Loucy (cell line): ENCODE data around the gene HS3ST4.

Source experiments
- H2AFZ ChIP-seq: fragments of 200-600 bp; sonication (generic); 2 replicates; pipeline ENCODE4 v1.6.0; 2016; ENCODE audit warnings: antibody characterized with exemption, mild to moderate bottlenecking, low read length, moderate library complexity
- H3F3A ChIP-seq: fragments of 200-600 bp; 2 replicates; pipeline ENCODE4 v1.6.0; 2016; ENCODE audit warnings: antibody characterized with exemption, low read depth, mild to moderate bottlenecking
- H3K27me3 ChIP-seq: fragments of 200-600 bp; sonication (generic); 2 replicates; pipeline ENCODE4 v1.6.1; 2014; ENCODE audit warnings: low read length, mild to moderate bottlenecking; ENCODE audit not compliant: insufficient read depth, poor library complexity, severe bottlenecking
- H3K36me3 ChIP-seq: fragments of 200-600 bp; sonication (generic); 2 replicates; pipeline ENCODE4 v1.6.1; 2016; ENCODE audit warnings: low read length; ENCODE audit not compliant: insufficient read depth
- H3K4me1 ChIP-seq: fragments of 200-600 bp; sonication (generic); 2 replicates; pipeline ENCODE4 v1.5.1; 2014; ENCODE audit warnings: low read length, mild to moderate bottlenecking; ENCODE audit not compliant: insufficient read depth, poor library complexity, severe bottlenecking
- H3K4me2 ChIP-seq: fragments of 200-600 bp; sonication (generic); 2 replicates; pipeline ENCODE4 v1.6.0; 2014; ENCODE audit warnings: antibody characterized with exemption, low read length, low read depth, mild to moderate bottlenecking; ENCODE audit not compliant: poor library complexity, severe bottlenecking
- H3K4me3 ChIP-seq: fragments of 200-600 bp; sonication (generic); 2 replicates; pipeline ENCODE4 v1.5.1; 2014; ENCODE audit warnings: low read length, mild to moderate bottlenecking, mixed read lengths; ENCODE audit not compliant: poor library complexity, severe bottlenecking
- H3K79me2 ChIP-seq: fragments of 200-600 bp; sonication (generic); 2 replicates; pipeline ENCODE4 v1.6.1; 2014; ENCODE audit warnings: low read length; ENCODE audit not compliant: insufficient read depth
- H3K9ac ChIP-seq: fragments of 200-600 bp; sonication (generic); 2 replicates; pipeline ENCODE4 v1.6.0; 2014; ENCODE audit warnings: mild to moderate bottlenecking, low read depth, low read length, moderate library complexity; ENCODE audit not compliant: poor library complexity, severe bottlenecking
- H3K9me2 ChIP-seq: fragments of 200-600 bp; sonication (generic); replicated peaks from 2 replicates; pipeline ENCODE4 v1.6.1; 2016; ENCODE audit warnings: low read depth, low read length, mixed read lengths
- H3K9me3 ChIP-seq: fragments of 200-600 bp; sonication (generic); 2 replicates; pipeline ENCODE4 v1.6.1; 2014; ENCODE audit warnings: mild to moderate bottlenecking, antibody characterized with exemption, low read length, low read depth; ENCODE audit not compliant: insufficient read depth
- H4K20me1 ChIP-seq: fragments of 200-600 bp; sonication (generic); 2 replicates; pipeline ENCODE4 v1.6.0; 2014; ENCODE audit warnings: antibody characterized with exemption, low read length, mild to moderate bottlenecking; ENCODE audit not compliant: insufficient read depth, poor library complexity, severe bottlenecking
- CTCF ChIP-seq: fragments of 200-600 bp; sonication (generic); conservative IDR thresholded peaks from 2 replicates; pipeline ENCODE4 v1.5.1; 2014; ENCODE audit warnings: mild to moderate bottlenecking, antibody characterized with exemption, low read length
- EZH2phosphoT487 ChIP-seq: fragments of 200-600 bp; IDR thresholded peaks from 2 replicates; pipeline ENCODE4 v1.6.1; 2018; ENCODE audit warnings: antibody characterized with exemption, mild to moderate bottlenecking, moderate library complexity, borderline replicate concordance

The HS3ST4 gene

GRCh38 chr16:25676820-25677219, 14.9 kb upstream of the HS3ST4 start:
- no peaks in the 10 kb centered on the region for H3F3A ChIP-seq
- no peaks in the 10 kb centered on the region for H3K9me3 ChIP-seq
- no peaks in the 10 kb centered on the region for H3K36me3 ChIP-seq
- H3K9ac ChIP-seq = no peak overlapping the region
- H3K79me2 ChIP-seq = no peaks in the 10 kb centered on the region
- no peaks in the 10 kb centered on the region for H3K9me2 ChIP-seq
- H4K20me1 ChIP-seq = no peaks in the 10 kb centered on the region
- H3K27me3 ChIP-seq = no peaks in the 10 kb centered on the region
- H3K4me1 ChIP-seq = no peaks in the 10 kb centered on the region
- no peak overlapping the region for H3K4me3 ChIP-seq
- TF ChIP-seq CTCF = no peak
- no peak for TF ChIP-seq EZH2phosphoT487
- H2AFZ ChIP-seq = no peak overlapping the region
- H3K4me2 ChIP-seq = no peak overlapping the region

GRCh38 chr16:25679511-25679910, 12.2 kb upstream of the HS3ST4 start:
- Histone ChIP-seq H3K79me2 (no peaks in the 10 kb centered on the region), H3K9me2 (no peaks in the 10 kb centered on the region), H4K20me1 (no peaks in the 10 kb centered on the region), H3K4me2 (no peak overlapping the region), H3K9me3 (no peaks in the 10 kb centered on the region), H2AFZ (no peak overlapping the region), H3K27me3 (no peaks in the 10 kb centered on the region), H3K36me3 (no peaks in the 10 kb centered on the region), H3F3A (no peaks in the 10 kb centered on the region), H3K4me3 (no peak overlapping the region), H3K4me1 (no peaks in the 10 kb centered on the region), H3K9ac (no peak overlapping the region)
- TF ChIP-seq CTCF = no peak
- TF ChIP-seq EZH2phosphoT487 = no peak

- Histone ChIP-seq H3K9me3 (no peaks in the 10 kb centered on the region), H3K36me3 (no peaks in the 10 kb centered on the region), H3K79me2 (no peaks in the 10 kb centered on the region), H2AFZ (no peak overlapping the region), H3K4me2 (no peak overlapping the region), H4K20me1 (no peaks in the 10 kb centered on the region), H3K9me2 (no peaks in the 10 kb centered on the region), H3F3A (no peaks in the 10 kb centered on the region), H3K4me3 (no peak overlapping the region), H3K4me1 (no peaks in the 10 kb centered on the region), H3K9ac (no peak overlapping the region), H3K27me3 (no peaks in the 10 kb centered on the region)
- no peak for TF ChIP-seq CTCF
- TF ChIP-seq EZH2phosphoT487 = no peak
These were observed 2.5 kb upstream of the HS3ST4 start for GRCh38 chr16:25689137-25689836.
